Panc1 (cell line): ENCODE data around the gene RLBP1. TPM values are rescaled to one million over a fixed set of nuclear protein-coding genes. Genes with fewer than 3 reads are reported as not detected.

Experiments
- ATAC-seq: fragments of 200-7000 bp; cut with Tn5 transposase; 2 replicates; pipeline ENCODE4 v1.9.1; 2020; ENCODE audit warnings: mild to moderate bottlenecking, moderate library complexity
- BruUV-seq: library from RNA; stranded (reverse); fragments of 400-500 nt; replicated peaks from 2 replicates; lab custom pipeline; 2021; lab: Mats Ljungman, UMichigan
- CTCF ChIA-PET: fragments of 300-600 bp; sonication (Branson Sonifier 250); formaldehyde crosslinking; loops from one replicate; lab custom pipeline; 2022; ENCODE audit warnings: antibody characterized with exemption; lab: Charles Lee
- POLR2A ChIA-PET: fragments of 300-600 bp; sonication (Branson Sonifier 250); formaldehyde crosslinking; loops from one replicate; lab custom pipeline; 2022; ENCODE audit warnings: antibody characterized with exemption; lab: Charles Lee
- DNase-seq: peaks from one replicate; pipeline ENCODE4 v3.0.0-alpha.2; 2010; ENCODE audit warnings: low read depth, low spot score
- H3K27ac ChIP-seq: 2 replicates; pipeline ENCODE4 v1.5.1; 2011; ENCODE audit warnings: mild to moderate bottlenecking, low read length, inconsistent platforms
- H3K27me3 ChIP-seq: fragments of 200-500 bp; sonication (Bioruptor generic); 2 replicates; pipeline ENCODE4 v1.6.0; 2014; ENCODE audit warnings: low read length, inconsistent platforms; ENCODE audit not compliant: control insufficient read depth, insufficient read depth
- H3K36me3 ChIP-seq: fragments of 200-500 bp; sonication (Bioruptor generic); 2 replicates; pipeline ENCODE4 v1.5.1; 2014; ENCODE audit warnings: inconsistent platforms, mild to moderate bottlenecking, low read length, moderate library complexity; ENCODE audit not compliant: control insufficient read depth, insufficient read depth
- H3K4me1 ChIP-seq: 2 replicates; pipeline ENCODE4 v1.5.1; 2011; ENCODE audit warnings: inconsistent platforms, mild to moderate bottlenecking, low read length, moderate library complexity; ENCODE audit not compliant: control insufficient read depth, insufficient read depth
- H3K4me3 ChIP-seq, 2 experiments: 2 replicates each; pipeline ENCODE4 v1.5.1; 2011 to 2012; ENCODE audit warnings: low read depth in 2 of 2, low read length in 2 of 2, mild to moderate bottlenecking in 2 of 2, inconsistent platforms in 1 of 2, moderate library complexity in 1 of 2
- H3K9me3 ChIP-seq: fragments of 200-500 bp; sonication (Bioruptor generic); 2 replicates; pipeline ENCODE4 v1.5.1; 2014; ENCODE audit warnings: low read depth, mild to moderate bottlenecking, inconsistent platforms, low read length, moderate library complexity; ENCODE audit not compliant: control insufficient read depth, insufficient read depth
- CTCF ChIP-seq: fragments of 450-650 bp; IDR thresholded peaks from 2 replicates; pipeline ENCODE4 v1.5.1; 2017; ENCODE audit warnings: mild to moderate bottlenecking
- POLR2AphosphoS5 ChIP-seq: IDR thresholded peaks from 2 replicates; pipeline ENCODE4 v1.6.1; 2012; ENCODE audit warnings: mild to moderate bottlenecking, low read depth, low read length, moderate library complexity
- REST ChIP-seq, 2 experiments: IDR thresholded peaks; 2 replicates each; pipeline ENCODE4 v1.6.1; 2011 to 2012; ENCODE audit warnings: low read depth in 2 of 2, control low read depth in 1 of 2, low read length in 1 of 2, mild to moderate bottlenecking in 1 of 2, moderate library complexity in 1 of 2; ENCODE audit not compliant: insufficient read depth in 1 of 2
- SIN3A ChIP-seq: IDR thresholded peaks from 2 replicates; pipeline ENCODE4 v1.6.1; 2012; ENCODE audit warnings: low read depth, mild to moderate bottlenecking, low read length, moderate library complexity, borderline replicate concordance; ENCODE audit not compliant: insufficient read depth
- TCF7L2 ChIP-seq: IDR thresholded peaks from 2 replicates; pipeline ENCODE4 v1.6.1; 2011; ENCODE audit warnings: mild to moderate bottlenecking, low read depth, low read length, inconsistent platforms
- in situ Hi-C: cut with HindIII; loops from 2 replicates; pipeline ENCODE4 v1.10.0; 2016; ENCODE audit warnings: low sequenced_read_pairs, low pct_unique_long_range_greater_than_20kb
- intact Hi-C: fragments of 100-400 bp; cut with micrococcal nuclease; formaldehyde crosslinking; loops from one replicate; pipeline ENCODE4 v1.10.0; 2022; ENCODE audit not compliant: unreplicated experiment
- total RNA-seq: library from RNA; stranded (reverse); gene quantifications from one replicate; pipeline ENCODE4 v1.2.1, GENCODE V29; 2021; ENCODE audit not compliant: unreplicated experiment

The RLBP1 gene
- total RNA-seq, 1 experiment from 2014 or later: not detected

GRCh38 chr15:89209057-89209456, 12.3 kb downstream of the RLBP1 start:
- DNase-seq (no peak), ATAC-seq (no peak)
- ChIA-PET CTCF (interaction anchor here (0.6 kb wide), 2 partner anchors 21 to 38 kb away, joined by 3 to 5 read pairs; no protein-coding TSS in a partner anchor), POLR2A (interaction anchor here (0.6 kb wide), 2 partner anchors 33 to 149 kb away, joined by 3 to 8 read pairs; no protein-coding TSS in a partner anchor)
- Histone ChIP-seq H3K4me1 (peaks cover 5% of the 10 kb centered on the region; the same call in 1 of the 2 replicates), H3K9me3 (no peaks in the 10 kb centered on the region), H3K4me3 (no peak overlapping the region), H3K27ac (no peak overlapping the region), H3K36me3 (no peaks in the 10 kb centered on the region), H3K27me3 (no peaks in the 10 kb centered on the region)
- intact Hi-C loops: no loop called here
- in situ Hi-C loops: no loop called here
- TF ChIP-seq CTCF: no peak
- no peak for TF ChIP-seq REST (IDR thresholded peaks at IDR 0.05; ENCODE audit: insufficient read depth in 1 of 2, low read depth in 2 of 2, low read length in 1 of 2)
- no peak for TF ChIP-seq POLR2AphosphoS5
- no peak for TF ChIP-seq TCF7L2
- TF ChIP-seq SIN3A: no peak
- no TSS peak for BruUV-seq

- ATAC-seq: no peak
- BruUV-seq: no TSS peak
- POLR2A ChIA-PET: no interaction called here
Measured at GRCh38 chr15:89208256-89208655, 13.1 kb downstream of the RLBP1 start.

More at GRCh38 chr15:89208256-89208655, 13.1 kb downstream of the RLBP1 start:
- Histone ChIP-seq H3K9me3 (no peaks in the 10 kb centered on the region), H3K27ac (no peak overlapping the region), H3K36me3 (no peaks in the 10 kb centered on the region), H3K4me1 (peaks cover 5% of the 10 kb centered on the region; the same call in 1 of the 2 replicates), H3K4me3 (no peak overlapping the region), H3K27me3 (no peaks in the 10 kb centered on the region)
- intact Hi-C loops (no loop called here), in situ Hi-C loops (no loop called here)
- no peak for TF ChIP-seq TCF7L2
- no peak for TF ChIP-seq POLR2AphosphoS5
- TF ChIP-seq SIN3A: no peak
- no peak for TF ChIP-seq REST (IDR thresholded peaks at IDR 0.05; ENCODE audit: insufficient read depth in 1 of 2, low read depth in 2 of 2, low read length in 1 of 2)
- no peak for DNase-seq
- CTCF ChIA-PET: no interaction called here
